Duodenal mucosa (tissue), 2 donors: ENCODE results near the gene MKS1.

Experiments used
- H3K27ac ChIP-seq: one replicate; pipeline ENCODE4 v1.7.0; 2013; ENCODE audit warnings: low read depth, low read length
- H3K27me3 ChIP-seq, 2 donors: one replicate each; pipeline ENCODE4 v1.7.0; 2013; ENCODE audit warnings: low read length in 2 of 2, control low read depth in 1 of 2; ENCODE audit not compliant: insufficient read depth in 2 of 2, control insufficient read depth in 1 of 2
- H3K36me3 ChIP-seq, 2 donors: one replicate each; pipeline ENCODE4 v1.7.0; 2013; ENCODE audit warnings: low read length in 2 of 2, control low read depth in 1 of 2; ENCODE audit not compliant: insufficient read depth in 2 of 2, control insufficient read depth in 1 of 2
- H3K4me1 ChIP-seq, 2 donors: one replicate each; pipeline ENCODE4 v1.7.0; 2013; ENCODE audit warnings: low read length in 2 of 2, control low read depth in 1 of 2; ENCODE audit not compliant: insufficient read depth in 2 of 2, control insufficient read depth in 1 of 2
- H3K4me3 ChIP-seq, 2 donors: one replicate each; pipeline ENCODE4 v1.7.0; 2013; ENCODE audit warnings: low read length in 2 of 2, low read depth in 1 of 2
- H3K9ac ChIP-seq, 2 donors: one replicate each; pipeline ENCODE4 v1.7.0; 2013; ENCODE audit warnings: low read length in 2 of 2, low read depth in 1 of 2
- H3K9me3 ChIP-seq, 2 donors: one replicate each; pipeline ENCODE4 v1.7.0; 2013; ENCODE audit warnings: low read length in 2 of 2, control low read depth in 1 of 2; ENCODE audit not compliant: control insufficient read depth in 1 of 2

Gene MKS1

DNA sequence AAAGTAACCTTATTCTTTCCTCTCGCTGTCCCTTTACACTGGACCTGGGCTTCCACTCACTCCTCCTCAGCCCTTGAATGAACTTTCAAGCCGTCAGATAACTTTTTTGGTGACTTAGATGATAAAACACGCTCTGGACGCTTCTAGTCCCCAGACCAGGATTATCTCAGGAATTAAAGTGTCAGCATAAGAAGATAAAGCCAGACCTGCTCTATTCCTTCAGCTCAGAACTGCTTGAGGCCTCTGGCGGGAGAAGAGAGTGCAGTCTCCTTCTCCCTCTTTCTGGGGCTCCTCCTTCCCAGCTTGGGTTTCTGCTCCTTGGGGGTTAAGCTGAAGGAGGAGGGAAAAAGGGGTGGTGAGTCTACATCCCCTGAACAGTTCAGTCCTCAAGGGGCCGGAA lies 25.9 kb upstream of the MKS1 start:
- no peaks in the 10 kb centered on the region for H3K9me3 ChIP-seq
- no peak overlapping the region for H3K9ac ChIP-seq
- H3K36me3 ChIP-seq: no peaks in the 10 kb centered on the region
- H3K4me1 ChIP-seq: peaks cover 29 to 38% of the 10 kb centered on the region in 2 donors
- no peak overlapping the region for H3K27ac ChIP-seq
- H3K4me3 ChIP-seq: no peak overlapping the region
- H3K27me3 ChIP-seq: peaks cover 3 to 8% of the 10 kb centered on the region in 2 donors

DNA sequence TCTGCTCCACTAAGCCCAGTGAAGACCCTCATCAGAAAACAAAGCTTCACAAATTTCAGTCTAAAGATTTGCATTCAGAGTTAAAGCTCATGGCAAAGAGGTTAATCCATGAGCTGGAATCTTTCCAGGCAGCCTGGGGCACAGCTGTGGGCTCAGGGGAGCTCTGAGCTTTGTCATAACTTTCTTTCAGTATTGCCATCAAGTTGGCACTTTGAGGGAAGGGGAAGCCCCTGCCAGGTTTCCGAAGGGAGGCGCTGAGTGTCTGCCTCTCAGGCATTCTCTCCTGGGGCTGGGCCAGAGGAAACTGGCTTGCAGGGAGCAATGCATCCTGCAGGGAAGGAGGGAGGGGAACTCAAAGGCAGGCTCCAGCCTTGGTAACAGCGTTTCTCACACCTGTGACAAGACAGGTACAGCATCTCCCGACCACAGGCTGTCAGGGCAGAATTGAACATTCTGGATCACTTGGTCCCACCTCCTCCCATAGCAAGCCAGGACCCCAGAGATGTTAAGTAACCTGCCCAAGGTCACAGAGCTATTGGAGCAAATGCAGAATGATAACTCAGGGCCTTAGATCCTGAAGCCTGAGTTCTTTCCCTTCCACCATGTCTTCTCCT lies 23.2 kb upstream of the MKS1 start:
- peaks cover 12 to 18% of the 10 kb centered on the region in 2 donors for H3K4me1 ChIP-seq
- H3K27ac ChIP-seq: no peak overlapping the region
- peaks cover 5 to 10% of the 10 kb centered on the region in 2 donors for H3K27me3 ChIP-seq
- H3K36me3 ChIP-seq: no peaks in the 10 kb centered on the region
- H3K9ac ChIP-seq: no peak overlapping the region
- H3K4me3 ChIP-seq: no peak overlapping the region
- H3K9me3 ChIP-seq: no peaks in the 10 kb centered on the region

DNA sequence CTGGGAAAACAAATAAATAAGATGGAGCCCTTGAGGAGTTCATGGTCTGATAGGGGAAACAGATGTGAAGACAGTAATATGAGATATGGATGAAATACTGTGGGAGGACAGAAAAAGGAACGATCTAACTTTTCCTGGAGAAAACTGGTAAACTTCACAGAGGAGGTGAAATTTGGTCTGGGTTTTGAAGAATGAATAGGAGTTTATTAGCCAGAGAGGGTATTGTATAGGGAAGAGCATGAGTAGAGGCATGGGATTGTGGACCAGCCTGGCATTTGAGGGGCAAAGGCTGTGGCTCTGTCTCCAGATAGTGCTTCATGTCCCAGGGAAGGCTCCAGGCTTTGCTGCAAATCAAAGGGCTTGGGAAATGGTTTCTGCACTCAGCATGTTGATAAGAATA lies 20.9 kb upstream of the MKS1 start:
- Histone ChIP-seq H3K4me3 (no peak overlapping the region), H3K9ac (no peak overlapping the region), H3K36me3 (no peaks in the 10 kb centered on the region), H3K27ac (no peak overlapping the region), H3K9me3 (no peaks in the 10 kb centered on the region), H3K4me1 (peaks cover 0 to 2% of the 10 kb centered on the region in 2 donors), H3K27me3 (peaks cover 7 to 12% of the 10 kb centered on the region in 2 donors)

DNA sequence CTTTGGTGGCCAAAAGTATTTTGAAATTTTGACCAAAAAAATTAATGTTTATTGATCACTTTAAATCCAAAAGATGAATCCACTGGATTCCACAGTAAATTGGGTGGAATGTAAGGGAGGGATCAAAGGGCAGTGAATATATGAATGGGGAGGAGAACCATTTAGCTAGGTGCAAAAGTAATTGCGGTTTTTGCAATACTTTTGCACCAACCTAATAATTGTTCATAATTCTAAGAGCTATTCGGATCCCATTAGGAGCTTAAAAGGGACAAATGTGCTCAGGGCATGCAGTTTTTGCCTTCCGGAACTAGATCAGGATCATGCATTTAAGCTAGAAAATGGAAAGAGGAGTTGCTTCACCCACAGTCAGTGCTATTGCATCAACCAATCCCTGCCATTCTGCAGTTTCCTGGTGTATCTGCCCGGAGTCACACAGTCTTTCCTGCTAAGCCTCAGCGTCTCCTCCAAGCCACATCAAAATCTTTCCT lies 19.1 kb upstream of the MKS1 start, which contains the start of gene LPO:
LPO (plus strand) TSS at position 438 of the 488 bp plus-strand sequence. CDS start 4,396 bp downstream, outside the sequence.
- Histone ChIP-seq H3K9me3 (no peaks in the 10 kb centered on the region), H3K9ac (no peak within 1 kb of the TSS), H3K36me3 (no peaks in the 10 kb centered on the region), H3K27ac (no peak within 1 kb of the TSS), H3K4me1 (no peaks in the 10 kb centered on the region), H3K27me3 (peaks cover 12 to 14% of the 10 kb centered on the region in 2 donors), H3K4me3 (no peak within 1 kb of the TSS)

DNA sequence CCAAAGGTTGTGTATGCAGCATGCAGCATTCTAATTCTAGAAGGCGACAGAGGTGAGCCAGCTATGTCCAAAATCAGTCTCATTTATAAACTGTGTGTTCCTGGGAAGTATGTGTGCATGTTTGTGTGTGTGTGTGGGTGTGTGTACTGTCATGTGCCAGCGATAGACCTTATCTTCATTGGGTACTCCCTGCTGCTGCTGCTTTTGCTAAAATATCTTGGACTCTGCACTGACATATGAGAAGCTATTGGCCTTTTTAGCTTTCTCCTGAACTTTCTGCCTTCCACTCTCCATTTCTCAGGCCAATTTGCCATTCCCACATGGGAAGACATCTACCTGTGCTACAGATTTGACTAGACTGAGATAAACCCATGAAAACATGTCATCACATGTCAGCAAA lies 17.3 kb upstream of the MKS1 start:
- Histone ChIP-seq H3K27ac (no peak overlapping the region), H3K9ac (no peak overlapping the region), H3K36me3 (no peaks in the 10 kb centered on the region), H3K4me3 (no peak overlapping the region), H3K4me1 (peaks cover 9 to 10% of the 10 kb centered on the region in 2 donors), H3K9me3 (no peaks in the 10 kb centered on the region), H3K27me3 (peaks cover 10 to 21% of the 10 kb centered on the region in 2 donors)

DNA sequence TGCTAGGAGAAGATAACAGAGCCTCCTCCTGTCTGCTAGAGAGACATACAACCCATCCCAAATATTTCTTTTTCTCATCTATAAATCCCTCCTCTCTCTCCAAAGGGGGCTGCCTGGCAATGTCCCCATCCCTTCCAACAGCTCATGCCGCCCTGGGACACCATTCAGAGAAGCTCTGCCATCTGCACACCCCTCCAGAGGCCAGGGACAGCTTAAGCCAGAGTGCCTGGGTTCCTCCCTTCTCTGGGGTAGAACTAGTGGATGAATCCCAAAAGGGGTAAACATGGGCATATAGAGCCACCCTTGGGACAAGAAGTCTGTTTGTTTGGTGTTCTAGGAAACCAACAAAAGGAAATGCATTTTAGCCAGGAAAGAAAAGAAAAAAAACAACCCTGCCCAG lies 16.8 kb upstream of the MKS1 start:
- Histone ChIP-seq H3K27me3 (peaks cover 10 to 21% of the 10 kb centered on the region in 2 donors), H3K27ac (no peak overlapping the region), H3K36me3 (no peaks in the 10 kb centered on the region), H3K9ac (no peak overlapping the region), H3K4me3 (no peak overlapping the region), H3K4me1 (peaks cover 9 to 14% of the 10 kb centered on the region in 2 donors), H3K9me3 (no peaks in the 10 kb centered on the region)

DNA sequence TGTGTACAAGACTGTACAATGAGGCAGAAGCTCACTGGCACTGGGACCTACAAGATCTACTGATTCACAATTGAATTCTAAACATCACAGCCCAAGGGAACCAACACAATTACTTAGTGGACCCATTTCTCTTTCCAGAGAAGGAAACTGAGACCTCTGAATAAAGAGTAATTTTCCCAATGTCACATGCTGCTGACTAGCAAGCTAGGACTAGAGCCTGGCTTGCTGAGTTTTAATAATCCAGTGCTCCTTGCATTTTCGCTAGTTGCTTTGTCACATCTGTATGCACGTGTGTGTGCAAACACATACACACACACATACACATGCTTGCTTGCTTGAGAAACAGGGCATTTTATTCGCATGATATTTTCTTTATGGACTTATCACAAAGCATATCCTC lies 15.5 kb upstream of the MKS1 start:
- H3K4me1 ChIP-seq: peaks cover 9 to 14% of the 10 kb centered on the region in 2 donors
- no peak overlapping the region for H3K9ac ChIP-seq
- H3K4me3 ChIP-seq: no peak overlapping the region
- H3K27me3 ChIP-seq: peaks cover 10 to 21% of the 10 kb centered on the region in 2 donors
- H3K36me3 ChIP-seq: no peaks in the 10 kb centered on the region
- no peaks in the 10 kb centered on the region for H3K9me3 ChIP-seq
- no peak overlapping the region for H3K27ac ChIP-seq

DNA sequence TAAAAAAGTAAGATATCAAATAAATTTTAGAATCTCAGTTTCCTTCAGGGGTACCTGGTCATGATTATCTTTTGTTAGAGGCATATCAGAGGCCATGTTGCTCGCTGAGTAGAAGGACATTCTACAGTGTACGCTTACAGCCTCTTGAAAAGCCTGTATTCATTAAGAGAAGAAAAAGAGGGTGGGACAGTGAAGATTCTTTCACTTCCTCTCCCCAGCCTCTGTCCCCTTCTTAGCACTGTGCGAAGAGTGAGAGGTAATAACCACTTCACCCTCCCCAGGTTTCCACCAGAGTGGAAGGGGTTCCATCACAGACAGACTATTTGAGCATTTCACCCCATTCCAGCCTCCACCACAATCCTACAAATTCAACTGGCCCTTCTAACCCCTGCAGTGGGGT lies 14.5 kb upstream of the MKS1 start:
- Histone ChIP-seq H3K9me3 (no peaks in the 10 kb centered on the region), H3K27me3 (peaks cover 3 to 16% of the 10 kb centered on the region in 2 donors), H3K36me3 (no peaks in the 10 kb centered on the region), H3K4me3 (no peak overlapping the region), H3K27ac (no peak overlapping the region), H3K4me1 (peaks cover 9 to 14% of the 10 kb centered on the region in 2 donors), H3K9ac (no peak overlapping the region)

DNA sequence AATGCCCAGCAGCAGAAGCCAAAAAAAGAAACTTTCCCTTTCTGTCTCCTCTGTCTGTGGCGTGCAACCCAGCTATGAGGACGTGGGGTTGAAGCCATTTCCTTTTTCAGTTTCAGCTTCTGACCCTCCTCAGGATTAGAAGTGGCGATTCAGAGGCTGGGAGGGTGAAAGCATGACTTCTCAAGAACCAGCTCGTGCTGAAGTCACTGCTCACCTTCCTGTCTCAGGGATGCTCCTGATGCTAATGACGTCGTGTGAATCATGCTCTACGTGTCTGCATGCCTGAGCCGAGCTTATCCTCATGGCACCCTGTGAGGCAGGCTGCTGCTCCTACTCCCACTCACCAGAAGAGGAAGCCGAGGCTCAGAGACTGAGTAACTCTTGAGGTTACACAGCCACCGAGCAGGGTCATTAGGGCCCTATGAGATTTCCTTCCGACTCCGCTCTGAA lies 13.7 kb upstream of the MKS1 start:
- H3K9ac ChIP-seq: no peak overlapping the region
- peaks cover 2 to 16% of the 10 kb centered on the region in 2 donors for H3K27me3 ChIP-seq
- H3K27ac ChIP-seq: no peak overlapping the region
- no peak overlapping the region for H3K4me3 ChIP-seq
- no peaks in the 10 kb centered on the region for H3K36me3 ChIP-seq
- no peaks in the 10 kb centered on the region for H3K9me3 ChIP-seq
- peaks cover 9 to 14% of the 10 kb centered on the region in 2 donors for H3K4me1 ChIP-seq

DNA sequence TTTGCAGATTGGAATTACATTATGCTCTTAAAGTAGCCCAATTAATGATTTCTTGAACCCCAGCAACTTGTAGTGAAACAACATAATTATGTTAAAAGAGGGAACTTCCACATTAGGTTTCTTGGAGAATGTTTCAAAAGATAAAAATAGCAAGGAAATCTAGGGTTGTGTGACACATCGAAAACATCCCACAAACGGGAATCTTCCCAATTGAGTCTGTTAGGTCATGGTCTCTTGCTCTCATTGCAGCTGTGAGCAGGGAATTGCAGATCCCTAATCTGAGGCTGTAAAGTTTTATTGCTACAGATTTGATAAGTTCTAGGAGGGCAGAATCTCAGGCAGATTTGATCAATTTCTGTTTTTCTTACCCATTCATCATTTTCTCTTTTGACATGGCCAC lies 12.6 kb upstream of the MKS1 start:
- Histone ChIP-seq H3K4me3 (no peak overlapping the region), H3K27ac (no peak overlapping the region), H3K27me3 (peaks cover 2 to 20% of the 10 kb centered on the region in 2 donors), H3K36me3 (no peaks in the 10 kb centered on the region), H3K4me1 (peaks cover 9 to 14% of the 10 kb centered on the region in 2 donors), H3K9me3 (no peaks in the 10 kb centered on the region), H3K9ac (no peak overlapping the region)
